ENCODE data around the gene CPNE1.
A peak's percentile ranks its signal among the peaks of the same experiment; 100 is the strongest.
"Not testable (repeated sequence)": the region's sequence is repeated elsewhere in the genome, so short reads cannot be mapped to it uniquely, and the experiment has no call there.

Gene CPNE1

GRCh38 chr20:35697696-35698297, 33.1 kb upstream of the CPNE1 start:
- DNase-seq: no peak

- DNase-seq: no peak
Observed at GRCh38 chr20:35695978-35696377, 31.3 kb upstream of the CPNE1 start.

- no peak for DNase-seq
Observed at GRCh38 chr20:35695245-35695749, 30.6 kb upstream of the CPNE1 start.

GRCh38 chr20:35690265-35690664, 25.6 kb upstream of the CPNE1 start:
- no peak for DNase-seq

GRCh38 chr20:35686872-35687271, 22.2 kb upstream of the CPNE1 start:
- DNase-seq: not testable (repeated sequence)

GRCh38 chr20:35685368-35685767, 20.7 kb upstream of the CPNE1 start:
- DNase-seq: not testable (repeated sequence)

GRCh38 chr20:35681960-35682359, 17.3 kb upstream of the CPNE1 start:
- DNase-seq: no peak

GRCh38 chr20:35680452-35681183, 15.9 kb upstream of the CPNE1 start:
- DNase-seq: no peak

- no peak for DNase-seq
Observed at GRCh38 chr20:35674921-35675320, 10.2 kb upstream of the CPNE1 start.

- DNase-seq: no peak
Observed at GRCh38 chr20:35673884-35674283, 9.2 kb upstream of the CPNE1 start.

- DNase-seq: no peak
Observed at GRCh38 chr20:35669681-35670080, 5.0 kb upstream of the CPNE1 start.

GRCh38 chr20:35669221-35669620, 4.5 kb upstream of the CPNE1 start:
- no peak for DNase-seq

GRCh38 chr20:35665949-35666288, 1.2 kb upstream of the CPNE1 start:
- no peak for DNase-seq

- peak; percentile 22 for DNase-seq
Observed at GRCh38 chr20:35663516-35664465, 909 bp downstream of the CPNE1 start.

GRCh38 chr20:35662551-35662950, 2.1 kb downstream of the CPNE1 start:
- no peak for DNase-seq

- no peak for DNase-seq
Observed at GRCh38 chr20:35661908-35662307, 2.8 kb downstream of the CPNE1 start.

GRCh38 chr20:35661053-35661452, 3.6 kb downstream of the CPNE1 start:
- DNase-seq: no peak

- no peak for DNase-seq
Observed at GRCh38 chr20:35660122-35660937, 4.4 kb downstream of the CPNE1 start.

- no peak for DNase-seq
Observed at GRCh38 chr20:35657271-35657670, 7.4 kb downstream of the CPNE1 start.

GRCh38 chr20:35654415-35654814, 10.3 kb downstream of the CPNE1 start:
- DNase-seq: no peak

- DNase-seq: no peak
Observed at GRCh38 chr20:35653893-35654292, 10.8 kb downstream of the CPNE1 start.

- no peak for DNase-seq
Observed at GRCh38 chr20:35653430-35653734, 11.3 kb downstream of the CPNE1 start.

Measured in SHP77 treated with DMSO at 0.1 percent for 48 hours (cell line).